Measurements from ENCODE around the gene TREX2.

Gene TREX2

GRCh38 chrX:153433161-153433680 lies 12.6 kb downstream of the TREX2 start:
- FAIRE-seq = no peak

- no peak for FAIRE-seq
These were observed 15.1 kb downstream of the TREX2 start for GRCh38 chrX:153430796-153431195.

- no peak for FAIRE-seq
These were observed 19.7 kb downstream of the TREX2 start for GRCh38 chrX:153426204-153426603.

GRCh38 chrX:153423652-153424051 lies 22.2 kb downstream of the TREX2 start:
- no peak for FAIRE-seq

GRCh38 chrX:153421856-153422255 lies 24.0 kb downstream of the TREX2 start:
- no peak for FAIRE-seq

GRCh38 chrX:153420851-153421599 lies 24.8 kb downstream of the TREX2 start:
- FAIRE-seq = no peak

GRCh38 chrX:153417637-153418036 lies 28.2 kb downstream of the TREX2 start:
- no peak for FAIRE-seq

- no peak for FAIRE-seq
These were observed 28.9 kb downstream of the TREX2 start for GRCh38 chrX:153416781-153417450.

- no peak for FAIRE-seq
These were observed 30.9 kb downstream of the TREX2 start for GRCh38 chrX:153414856-153415510.

- no peak for FAIRE-seq
These were observed 32.1 kb downstream of the TREX2 start for GRCh38 chrX:153413731-153414130.

GRCh38 chrX:153412746-153413720 lies 32.8 kb downstream of the TREX2 start:
- FAIRE-seq = no peak

- FAIRE-seq = no peak
These were observed 33.8 kb downstream of the TREX2 start for GRCh38 chrX:153411988-153412574.

- no peak for FAIRE-seq
These were observed 34.4 kb downstream of the TREX2 start, which contains the start of gene ZFP92 for GRCh38 chrX:153411255-153411987. ZFP92 (plus strand) TSS chrX:153411472; CDS start chrX:153418323, 6,851 bp downstream.

- FAIRE-seq = no peak
These were observed 35.0 kb downstream of the TREX2 start for GRCh38 chrX:153410888-153411254.

GRCh38 chrX:153410373-153410772 lies 35.5 kb downstream of the TREX2 start:
- FAIRE-seq = no peak

- FAIRE-seq = no peak
These were observed 36.3 kb downstream of the TREX2 start for GRCh38 chrX:153409414-153410101.

- FAIRE-seq = no peak
These were observed 36.9 kb downstream of the TREX2 start for GRCh38 chrX:153408871-153409351.

GRCh38 chrX:153408221-153408721 lies 37.6 kb downstream of the TREX2 start:
- no peak for FAIRE-seq

- no peak for FAIRE-seq
These were observed 38.1 kb downstream of the TREX2 start for GRCh38 chrX:153407736-153408135.

GRCh38 chrX:153406903-153407302 lies 39.0 kb downstream of the TREX2 start:
- no peak for FAIRE-seq
